Amniotic stem cell (primary cell): ENCODE measurements around the gene PKD2L2.
"Not testable (repeated sequence)": the region's sequence is repeated elsewhere in the genome, so short reads cannot be mapped to it uniquely, and the experiment has no call there.

Experiments used
- DNase-seq: peaks from one replicate; lab custom pipeline; 2025; lab: John Stamatoyannopoulos, UW

PKD2L2 gene

GRCh38 chr5:137888863-137889759 lies at the start of gene PKD2L2:
Gene PKD2L2 (plus strand): TSS chr5:137889457. CDS start chr5:137889492, 35 bp downstream.
- no peak for DNase-seq

GRCh38 chr5:137842296-137842695 lies 47.0 kb upstream of the PKD2L2 start:
- DNase-seq: no peak

- DNase-seq: no peak
Measured at GRCh38 chr5:137843676-137844299, 45.5 kb upstream of the PKD2L2 start.

- no peak for DNase-seq
Measured at GRCh38 chr5:137845472-137845871, 43.8 kb upstream of the PKD2L2 start.

GRCh38 chr5:137847687-137848086 lies 41.6 kb upstream of the PKD2L2 start:
- no peak for DNase-seq

- not testable (repeated sequence) for DNase-seq
Measured at GRCh38 chr5:137853165-137853564, 36.1 kb upstream of the PKD2L2 start.

- no peak for DNase-seq
Measured at GRCh38 chr5:137856201-137856600, 33.1 kb upstream of the PKD2L2 start.

GRCh38 chr5:137856916-137857862 lies 32.1 kb upstream of the PKD2L2 start:
- DNase-seq: no peak

- no peak for DNase-seq
Measured at GRCh38 chr5:137858223-137858916, 30.9 kb upstream of the PKD2L2 start.

- DNase-seq: no peak
Measured at GRCh38 chr5:137858954-137859353, 30.3 kb upstream of the PKD2L2 start.

GRCh38 chr5:137862251-137862650 lies 27.0 kb upstream of the PKD2L2 start:
- no peak for DNase-seq

- DNase-seq: not testable (repeated sequence)
Measured at GRCh38 chr5:137863653-137864052, 25.6 kb upstream of the PKD2L2 start.

- no peak for DNase-seq
Measured at GRCh38 chr5:137866541-137867388, 22.5 kb upstream of the PKD2L2 start.

- DNase-seq: no peak
Measured at GRCh38 chr5:137867664-137868063, 21.6 kb upstream of the PKD2L2 start, which contains the start of gene MYOT. Gene MYOT (plus strand): TSS chr5:137867860. CDS start chr5:137870652, 2,792 bp downstream.

- DNase-seq: no peak
Measured at GRCh38 chr5:137870647-137871339, 18.5 kb upstream of the PKD2L2 start.

- DNase-seq: no peak
Measured at GRCh38 chr5:137871571-137871970, 17.7 kb upstream of the PKD2L2 start.

GRCh38 chr5:137872466-137872865 lies 16.8 kb upstream of the PKD2L2 start:
- DNase-seq: no peak

- DNase-seq: no peak
Measured at GRCh38 chr5:137876101-137876500, 13.2 kb upstream of the PKD2L2 start.

GRCh38 chr5:137880313-137880712 lies 8.9 kb upstream of the PKD2L2 start:
- DNase-seq: no peak

- no peak for DNase-seq
Measured at GRCh38 chr5:137887831-137888230, 1.4 kb upstream of the PKD2L2 start.
